ENCODE data around the gene PRELID2. TPM values are rescaled to one million over a fixed set of nuclear protein-coding genes. Genes with fewer than 3 reads are reported as not detected.

Gene PRELID2
- polyA plus RNA-seq, 1 experiment = 5.4 TPM

- CTCF ChIA-PET = interaction anchor here (0.6 to 1.6 kb wide), 3 partner anchors 40 to 195 kb away, joined by 3 to 4 read pairs (median 3); no protein-coding TSS in a partner anchor
- TF ChIP-seq CTCF (IDR thresholded peaks at IDR 0.05; ENCODE audit: low read depth, low read length) = no peak
- Histone ChIP-seq H3K27me3 (ENCODE audit: control insufficient read depth, insufficient read depth, low read length) (no peaks in the 10 kb centered on the region), H3K9me3 (ENCODE audit: control insufficient read depth, insufficient read depth, low read length) (no peaks in the 10 kb centered on the region), H3K27ac (ENCODE audit: low read depth, low read length) (no peak overlapping the region), H3K4me3 (ENCODE audit: low read depth, low read length) (no peak overlapping the region)
- peak; percentile 43 for DNase-seq (ENCODE audit: low read depth, low spot score)
- POLR2A ChIA-PET = no interaction called here
These were observed 12.7 kb upstream of the PRELID2 start for GRCh38 chr5:145847499-145848497.

- H3K9me3 ChIP-seq (ENCODE audit: control insufficient read depth, insufficient read depth, low read length) = no peaks in the 10 kb centered on the region
- DNase-seq (ENCODE audit: low read depth, low spot score) = no peak
- H3K27ac ChIP-seq (ENCODE audit: low read depth, low read length) = no peak overlapping the region
- no peaks in the 10 kb centered on the region for H3K27me3 ChIP-seq (ENCODE audit: control insufficient read depth, insufficient read depth, low read length)
- CTCF ChIA-PET = interaction anchor here (0.8 to 1.7 kb wide), 2 partner anchors 20 to 42 kb away, joined by 3 to 5 read pairs; no protein-coding TSS in a partner anchor
- H3K4me3 ChIP-seq (ENCODE audit: low read depth, low read length) = no peak overlapping the region
- POLR2A ChIA-PET = no interaction called here
- TF ChIP-seq CTCF (IDR thresholded peaks at IDR 0.05; ENCODE audit: low read depth, low read length) = no peak
These were observed 10.9 kb upstream of the PRELID2 start for GRCh38 chr5:145846081-145846480.

- Histone ChIP-seq H3K27ac (ENCODE audit: low read depth, low read length) (no peak overlapping the region), H3K4me3 (ENCODE audit: low read depth, low read length) (no peak overlapping the region), H3K27me3 (ENCODE audit: control insufficient read depth, insufficient read depth, low read length) (no peaks in the 10 kb centered on the region), H3K9me3 (ENCODE audit: control insufficient read depth, insufficient read depth, low read length) (no peaks in the 10 kb centered on the region)
- TF ChIP-seq CTCF (IDR thresholded peaks at IDR 0.05; ENCODE audit: low read depth, low read length) = no peak
- CTCF ChIA-PET = interaction anchor here (1.0 to 1.4 kb wide), 2 partner anchors 16 to 209 kb away, joined by 3 to 4 read pairs; no protein-coding TSS in a partner anchor
- POLR2A ChIA-PET = no interaction called here
- DNase-seq (ENCODE audit: low read depth, low spot score) = no peak
These were observed 6.2 kb upstream of the PRELID2 start for GRCh38 chr5:145841299-145841698.

- no peak for TF ChIP-seq CTCF (IDR thresholded peaks at IDR 0.05; ENCODE audit: low read depth, low read length)
- ChIA-PET POLR2A (no interaction called here), CTCF (interaction anchor here (1.0 to 1.4 kb wide), 2 partner anchors 15 to 210 kb away, joined by 3 to 4 read pairs; no protein-coding TSS in a partner anchor)
- no peaks in the 10 kb centered on the region for H3K9me3 ChIP-seq (ENCODE audit: control insufficient read depth, insufficient read depth, low read length)
- no peaks in the 10 kb centered on the region for H3K27me3 ChIP-seq (ENCODE audit: control insufficient read depth, insufficient read depth, low read length)
- no peak overlapping the region for H3K4me3 ChIP-seq (ENCODE audit: low read depth, low read length)
- H3K27ac ChIP-seq (ENCODE audit: low read depth, low read length) = no peak overlapping the region
- DNase-seq (ENCODE audit: low read depth, low spot score) = no peak
These were observed 5.5 kb upstream of the PRELID2 start for GRCh38 chr5:145840458-145841132.
